Measurements from ENCODE around the gene DGKG. TPM values are rescaled to one million over a fixed set of nuclear protein-coding genes. Genes with fewer than 3 reads are reported as not detected.

DGKG gene
- total RNA-seq, 3 donors from 2014 or later (not counting 1 experiment from before 2014, with no cell fraction given) = 0.25 to 1.6 (median 0.63) TPM

GRCh38 chr3:186226482-186226881 is 135.6 kb downstream of the DGKG start:
- H3K4me3 Mint-ChIP-seq = no peak overlapping the region
- H3K27ac Mint-ChIP-seq = no peak overlapping the region
- no peaks in the 10 kb centered on the region for H3K27me3 ChIP-seq (ENCODE audit: control insufficient read depth, insufficient read depth, low read length)
- intact Hi-C loops (cut with micrococcal nuclease) = no loop called here
- no peak for TF ChIP-seq CTCF (IDR thresholded peaks at IDR 0.05)
- H3K27ac ChIP-seq (ENCODE audit: low read length) = no peak overlapping the region
- H3K4me3 ChIP-seq (ENCODE audit: low read length) = no peak overlapping the region
- H3K4me1 ChIP-seq (ENCODE audit: control insufficient read depth, insufficient read depth, low read length) = no peaks in the 10 kb centered on the region
- H3K36me3 Mint-ChIP-seq = no peaks in the 10 kb centered on the region
- DNase-seq (no peak), ATAC-seq (no peak)
- no peaks in the 10 kb centered on the region for H3K9me3 Mint-ChIP-seq
- H3K36me3 ChIP-seq (ENCODE audit: control insufficient read depth, insufficient read depth, low read length) = no peaks in the 10 kb centered on the region
- WGBS (ENCODE audit: insufficient coverage) = 100% methylated on average over 1 of the region's 2 CpGs
- H3K4me1 Mint-ChIP-seq = no peaks in the 10 kb centered on the region
- peaks cover 25 to 49% of the 10 kb centered on the region in 2 donors for H3K27me3 Mint-ChIP-seq (ENCODE audit: low read depth in 2 of 2)
- no peaks in the 10 kb centered on the region for H3K9me3 ChIP-seq (ENCODE audit: control insufficient read depth, insufficient read depth, low read length)

- peaks cover 22 to 49% of the 10 kb centered on the region in 2 donors for H3K27me3 Mint-ChIP-seq (ENCODE audit: low read depth in 2 of 2)
Measured at GRCh38 chr3:186225603-186226002, 136.4 kb downstream of the DGKG start.

GRCh38 chr3:186224041-186224610 is 137.9 kb downstream of the DGKG start:
- Mint-ChIP-seq H3K9me3 (no peaks in the 10 kb centered on the region), H3K27me3 (ENCODE audit: low read depth in 2 of 2) (peaks cover 15 to 49% of the 10 kb centered on the region in 2 donors), H3K4me3 (no peak overlapping the region), H3K4me1 (no peaks in the 10 kb centered on the region), H3K36me3 (no peaks in the 10 kb centered on the region), H3K27ac (no peak overlapping the region)
- no peaks in the 10 kb centered on the region for H3K4me1 ChIP-seq (ENCODE audit: control insufficient read depth, insufficient read depth, low read length)
- ATAC-seq = no peak
- TF ChIP-seq CTCF (IDR thresholded peaks at IDR 0.05) = no peak
- no peaks in the 10 kb centered on the region for H3K36me3 ChIP-seq (ENCODE audit: control insufficient read depth, insufficient read depth, low read length)
- DNase-seq = no peak
- H3K9me3 ChIP-seq (ENCODE audit: control insufficient read depth, insufficient read depth, low read length) = no peaks in the 10 kb centered on the region
- H3K4me3 ChIP-seq (ENCODE audit: low read length) = no peak overlapping the region
- no peaks in the 10 kb centered on the region for H3K27me3 ChIP-seq (ENCODE audit: control insufficient read depth, insufficient read depth, low read length)
- intact Hi-C loops (cut with micrococcal nuclease) = no loop called here
- H3K27ac ChIP-seq (ENCODE audit: low read length) = no peak overlapping the region
- WGBS (ENCODE audit: insufficient coverage) = 79% methylated on average over 7 of the region's 7 CpGs

More at GRCh38 chr3:186225603-186226002, 136.4 kb downstream of the DGKG start:
- H3K4me3 Mint-ChIP-seq = no peak overlapping the region
- no peaks in the 10 kb centered on the region for H3K4me1 ChIP-seq (ENCODE audit: control insufficient read depth, insufficient read depth, low read length)
- DNase-seq (no peak), ATAC-seq (no peak)
- no peaks in the 10 kb centered on the region for H3K9me3 Mint-ChIP-seq
- no peak overlapping the region for H3K27ac ChIP-seq (ENCODE audit: low read length)
- H3K4me1 Mint-ChIP-seq = no peaks in the 10 kb centered on the region
- H3K36me3 Mint-ChIP-seq = no peaks in the 10 kb centered on the region
- WGBS (ENCODE audit: insufficient coverage) = 83% methylated on average over 6 of the region's 6 CpGs
- no peaks in the 10 kb centered on the region for H3K9me3 ChIP-seq (ENCODE audit: control insufficient read depth, insufficient read depth, low read length)
- intact Hi-C loops (cut with micrococcal nuclease) = no loop called here
- no peak overlapping the region for H3K27ac Mint-ChIP-seq
- H3K36me3 ChIP-seq (ENCODE audit: control insufficient read depth, insufficient read depth, low read length) = no peaks in the 10 kb centered on the region
- TF ChIP-seq CTCF (IDR thresholded peaks at IDR 0.05) = no peak
- no peak overlapping the region for H3K4me3 ChIP-seq (ENCODE audit: low read length)
- no peaks in the 10 kb centered on the region for H3K27me3 ChIP-seq (ENCODE audit: control insufficient read depth, insufficient read depth, low read length)

- 86% methylated on average over 5 of the region's 5 CpGs for WGBS (ENCODE audit: insufficient coverage)
- intact Hi-C loops (cut with micrococcal nuclease) = no loop called here
- Histone ChIP-seq H3K9me3 (ENCODE audit: control insufficient read depth, insufficient read depth, low read length) (no peaks in the 10 kb centered on the region), H3K4me1 (ENCODE audit: control insufficient read depth, insufficient read depth, low read length) (no peaks in the 10 kb centered on the region), H3K4me3 (ENCODE audit: low read length) (no peak overlapping the region), H3K36me3 (ENCODE audit: control insufficient read depth, insufficient read depth, low read length) (no peaks in the 10 kb centered on the region), H3K27me3 (ENCODE audit: control insufficient read depth, insufficient read depth, low read length) (no peaks in the 10 kb centered on the region), H3K27ac (ENCODE audit: low read length) (no peak overlapping the region)
- no peaks in the 10 kb centered on the region for H3K36me3 Mint-ChIP-seq
- no peaks in the 10 kb centered on the region for H3K9me3 Mint-ChIP-seq
- TF ChIP-seq CTCF (IDR thresholded peaks at IDR 0.05) = no peak
- H3K4me3 Mint-ChIP-seq = no peak overlapping the region
- H3K4me1 Mint-ChIP-seq = no peaks in the 10 kb centered on the region
- ATAC-seq (no peak), DNase-seq (no peak)
- H3K27ac Mint-ChIP-seq = no peak overlapping the region
- H3K27me3 Mint-ChIP-seq (ENCODE audit: low read depth in 2 of 2) = peaks cover 11 to 44% of the 10 kb centered on the region in 2 donors
Measured at GRCh38 chr3:186223476-186223875, 138.6 kb downstream of the DGKG start.
